ENCODE results near the gene ST3GAL2.

The ST3GAL2 gene

GRCh38 chr16:70441406-70441990 lies 2.6 kb upstream of the ST3GAL2 start:
- H3K4me1 ChIP-seq (ENCODE audit: insufficient read depth, low read length): peaks cover 28% of the 10 kb centered on the region
- H3K36me3 ChIP-seq (ENCODE audit: insufficient read depth, low read length): no peaks in the 10 kb centered on the region
- no peak overlapping the region for H3K27ac ChIP-seq (ENCODE audit: low read length)
- H3K4me3 ChIP-seq (ENCODE audit: low read depth in 1 of 2, low read length in 2 of 2): no peak overlapping the region
- peaks cover 11% of the 10 kb centered on the region; the same call in 1 of the 2 replicates for H4K20me1 ChIP-seq (ENCODE audit: insufficient read depth, low read length)
- H3K79me2 ChIP-seq (ENCODE audit: insufficient read depth, low read length): peaks cover 22% of the 10 kb centered on the region
- H3K9me3 ChIP-seq (ENCODE audit: insufficient read depth, low read length, severe bottlenecking): no peaks in the 10 kb centered on the region
- no peak overlapping the region for H3K9ac ChIP-seq (ENCODE audit: low read depth, low read length)
- no peak for ATAC-seq (ENCODE audit: insufficient read depth, low read depth)
- H2AFZ ChIP-seq (ENCODE audit: low read depth, low read length): no peak overlapping the region
- no peak for DNase-seq
- H3K27me3 ChIP-seq (ENCODE audit: insufficient read depth, low read length, poor library complexity): no peaks in the 10 kb centered on the region
- no peak for TF ChIP-seq CTCF (IDR thresholded peaks at IDR 0.05; ENCODE audit: borderline replicate concordance, extremely low read depth, low read length, poor library complexity, severe bottlenecking)
- no peak for TF ChIP-seq EZH2 (IDR thresholded peaks at IDR 0.05; ENCODE audit: borderline replicate concordance, low read depth, low read length, severe bottlenecking)
- no peak overlapping the region for H3K4me2 ChIP-seq (ENCODE audit: insufficient read depth, low read length)

GRCh38 chr16:70440009-70440692 lies 1.3 kb upstream of the ST3GAL2 start:
- peak overlapping the region; percentile 94 for H2AFZ ChIP-seq (ENCODE audit: low read depth, low read length)
- peak overlapping the region; percentile 46 to 67; a peak in 3 of 4 replicates for H3K4me3 ChIP-seq (ENCODE audit: low read depth in 1 of 2, low read length in 2 of 2)
- no peak for TF ChIP-seq EZH2 (IDR thresholded peaks at IDR 0.05; ENCODE audit: borderline replicate concordance, low read depth, low read length, severe bottlenecking)
- no peak for TF ChIP-seq CTCF (IDR thresholded peaks at IDR 0.05; ENCODE audit: borderline replicate concordance, extremely low read depth, low read length, poor library complexity, severe bottlenecking)
- peak overlapping the region; percentile 75 for H3K4me2 ChIP-seq (ENCODE audit: insufficient read depth, low read length)
- peak overlapping the region; percentile 79 for H3K27ac ChIP-seq (ENCODE audit: low read length)
- ATAC-seq (ENCODE audit: insufficient read depth, low read depth) (no peak), DNase-seq (no peak)
- peaks cover 11% of the 10 kb centered on the region; the same call in 1 of the 2 replicates for H4K20me1 ChIP-seq (ENCODE audit: insufficient read depth, low read length)
- H3K9me3 ChIP-seq (ENCODE audit: insufficient read depth, low read length, severe bottlenecking): no peaks in the 10 kb centered on the region
- no peaks in the 10 kb centered on the region for H3K36me3 ChIP-seq (ENCODE audit: insufficient read depth, low read length)
- peaks cover 30% of the 10 kb centered on the region for H3K4me1 ChIP-seq (ENCODE audit: insufficient read depth, low read length)
- H3K9ac ChIP-seq (ENCODE audit: low read depth, low read length): peak overlapping the region; percentile 76
- H3K79me2 ChIP-seq (ENCODE audit: insufficient read depth, low read length): peaks cover 28% of the 10 kb centered on the region
- no peaks in the 10 kb centered on the region for H3K27me3 ChIP-seq (ENCODE audit: insufficient read depth, low read length, poor library complexity)

- no peaks in the 10 kb centered on the region for H3K9me3 ChIP-seq (ENCODE audit: insufficient read depth, low read length, severe bottlenecking)
- ATAC-seq (ENCODE audit: insufficient read depth, low read depth) (peak; percentile 2; the same call in 1 of the 3 replicates), DNase-seq (no peak)
- H3K4me3 ChIP-seq (ENCODE audit: low read depth in 1 of 2, low read length in 2 of 2): peak overlapping the region; percentile 31 to 67; a peak in 3 of 4 replicates
- peak overlapping the region; percentile 90 for H3K4me2 ChIP-seq (ENCODE audit: insufficient read depth, low read length)
- H4K20me1 ChIP-seq (ENCODE audit: insufficient read depth, low read length): peaks cover 16% of the 10 kb centered on the region; the same call in 1 of the 2 replicates
- peaks cover 13% of the 10 kb centered on the region for H3K36me3 ChIP-seq (ENCODE audit: insufficient read depth, low read length)
- H3K79me2 ChIP-seq (ENCODE audit: insufficient read depth, low read length): peaks cover 44% of the 10 kb centered on the region
- peaks cover 30% of the 10 kb centered on the region for H3K4me1 ChIP-seq (ENCODE audit: insufficient read depth, low read length)
- H3K9ac ChIP-seq (ENCODE audit: low read depth, low read length): peak overlapping the region; percentile 76
- peak overlapping the region; percentile 55 for H2AFZ ChIP-seq (ENCODE audit: low read depth, low read length)
- peak overlapping the region; percentile 59 for H3K27ac ChIP-seq (ENCODE audit: low read length)
- TF ChIP-seq CTCF (IDR thresholded peaks at IDR 0.05; ENCODE audit: borderline replicate concordance, extremely low read depth, low read length, poor library complexity, severe bottlenecking): no peak
- no peak for TF ChIP-seq EZH2 (IDR thresholded peaks at IDR 0.05; ENCODE audit: borderline replicate concordance, low read depth, low read length, severe bottlenecking)
- no peaks in the 10 kb centered on the region for H3K27me3 ChIP-seq (ENCODE audit: insufficient read depth, low read length, poor library complexity)
Measured at GRCh38 chr16:70438585-70438968, 323 bp downstream of the ST3GAL2 start.

All from DND-41 (cell line).